HG02763 (cell line): Measurements from ENCODE around the gene MXI1.
"Not testable (repeated sequence)": the region's sequence is repeated elsewhere in the genome, so short reads cannot be mapped to it uniquely, and the experiment has no call there.

ENCODE experiments used
- ATAC-seq: cut with Tn5 transposase; IDR thresholded peaks from one replicate; pipeline ENCODE4 v1.9.1; 2021; ENCODE audit warnings: mild to moderate bottlenecking, moderate library complexity; ENCODE audit not compliant: unreplicated experiment

The MXI1 gene

DNA sequence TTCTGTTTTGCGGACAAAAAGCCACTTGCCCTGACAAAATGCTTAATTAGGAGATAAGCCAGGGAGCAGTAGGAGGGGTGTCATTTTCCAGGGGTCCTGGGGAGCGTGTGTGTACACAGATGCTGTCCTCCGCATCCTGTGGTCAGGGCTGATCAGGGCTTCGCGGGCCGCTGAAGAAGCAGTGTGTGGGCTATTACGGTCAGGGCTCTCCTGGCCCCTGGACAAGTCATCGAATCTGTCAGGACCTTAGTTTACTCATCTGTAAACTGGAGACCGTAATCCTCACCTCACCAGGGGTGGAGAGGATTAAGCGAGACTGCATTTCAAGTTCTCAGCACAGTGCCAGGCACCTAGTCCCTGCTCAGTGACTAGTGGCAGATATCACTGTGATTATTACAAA, 26.0 kb upstream of the MXI1 start:
- ATAC-seq, result no peak

DNA sequence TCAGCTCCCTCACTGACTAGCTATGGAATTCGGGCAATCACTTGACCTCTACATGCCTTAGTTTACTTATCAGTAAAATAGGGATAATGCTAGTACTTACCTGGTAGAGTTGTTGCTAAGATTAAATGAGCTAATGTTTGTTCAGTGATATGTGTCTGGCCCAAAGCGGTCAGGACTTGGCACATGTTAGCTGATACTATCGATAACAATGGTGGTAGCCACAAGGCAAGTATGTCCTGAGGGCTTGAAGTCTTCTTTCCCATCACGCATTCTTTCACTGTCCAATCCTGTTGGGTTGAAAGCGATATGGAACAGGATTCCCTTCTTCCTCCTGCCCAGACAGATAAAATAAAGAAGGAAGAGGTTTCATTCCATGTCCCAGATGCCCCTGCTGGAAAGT, 25.5 kb upstream of the MXI1 start:
- no peak for ATAC-seq

DNA sequence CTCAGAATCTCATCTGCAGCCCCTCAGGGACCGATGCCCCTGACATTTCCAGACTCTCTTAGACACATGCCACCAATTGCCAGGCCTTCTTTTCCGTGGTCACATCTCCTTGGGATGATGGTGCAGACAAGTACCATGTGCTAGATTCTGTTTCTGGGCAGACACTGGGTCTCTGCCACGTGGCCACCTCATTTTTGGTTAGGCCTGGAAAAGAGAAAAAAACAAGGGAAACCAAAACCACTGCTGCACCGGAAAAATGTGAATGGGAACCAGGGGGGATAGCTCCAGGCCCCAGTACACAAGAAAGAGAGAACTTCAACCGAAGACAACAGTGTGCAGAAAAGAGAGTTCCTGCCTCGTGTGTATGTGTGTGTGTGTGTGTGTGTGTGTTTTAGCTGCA, 23.0 kb upstream of the MXI1 start:
- ATAC-seq, result no peak

DNA sequence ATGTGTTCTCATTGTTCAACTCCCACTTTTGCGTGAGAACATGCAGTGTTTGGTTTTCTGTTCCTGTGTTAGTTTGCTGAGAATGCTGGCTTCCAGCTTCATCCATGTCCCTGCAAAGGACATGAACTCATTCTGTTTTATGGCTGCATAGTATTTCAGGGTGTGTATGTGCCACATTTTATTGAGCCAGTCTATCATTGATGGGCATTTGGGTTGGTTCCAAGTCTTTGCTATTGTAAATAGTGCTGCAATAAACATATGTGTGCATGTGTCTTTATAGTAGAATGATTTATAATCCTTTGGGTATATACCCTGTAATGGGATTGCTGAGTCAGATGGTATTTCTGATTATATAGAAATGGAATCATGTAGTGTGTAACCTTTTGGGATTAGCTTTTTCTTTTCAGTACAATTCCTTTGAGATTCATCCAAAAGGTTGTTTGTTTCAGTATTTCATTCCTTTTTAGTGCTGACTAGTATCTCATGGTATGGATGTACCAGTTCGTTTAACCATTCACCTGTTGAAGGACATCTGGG, 21.7 kb upstream of the MXI1 start:
- ATAC-seq, result not testable (repeated sequence)

DNA sequence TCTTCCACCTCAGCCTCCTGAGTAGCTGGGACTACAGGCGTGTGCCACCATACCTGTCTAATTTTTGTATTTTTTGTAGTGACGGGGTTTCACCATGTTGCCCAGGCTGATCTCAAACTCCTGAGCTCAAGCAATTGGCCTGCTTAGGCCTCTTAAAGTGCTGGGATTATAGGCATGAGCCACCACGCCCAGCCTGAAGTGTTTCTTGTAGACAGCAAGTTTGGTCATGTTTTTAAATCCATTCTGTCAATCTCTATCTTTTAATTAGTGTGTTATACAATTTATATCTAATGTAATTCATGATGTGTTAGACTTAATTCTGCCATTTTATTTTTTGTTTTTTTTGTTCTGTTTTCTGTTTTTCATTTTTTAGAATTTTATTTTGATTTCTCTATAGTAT, 17.2 kb upstream of the MXI1 start:
- ATAC-seq, result no peak

DNA sequence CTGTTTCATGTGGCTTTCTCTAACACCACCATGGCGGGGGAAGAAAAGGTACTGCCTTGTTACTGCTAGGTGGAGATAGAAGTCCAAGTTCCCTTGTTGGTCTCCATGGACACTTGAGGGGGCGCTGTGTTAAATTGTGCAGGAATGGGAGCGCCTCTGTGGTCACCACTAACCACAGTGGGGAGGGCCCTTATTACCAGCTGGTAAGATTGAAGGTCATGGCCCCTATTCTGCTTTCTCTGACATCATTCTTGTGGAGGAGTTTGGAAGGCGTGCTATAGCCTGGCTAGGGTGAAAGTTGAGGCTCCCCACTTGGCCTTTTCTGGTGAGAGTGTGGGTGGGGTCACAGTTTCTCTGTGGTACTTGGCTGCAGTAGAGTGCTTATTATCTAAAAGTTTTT, 14.9 kb upstream of the MXI1 start:
- peak; percentile 64 for ATAC-seq

DNA sequence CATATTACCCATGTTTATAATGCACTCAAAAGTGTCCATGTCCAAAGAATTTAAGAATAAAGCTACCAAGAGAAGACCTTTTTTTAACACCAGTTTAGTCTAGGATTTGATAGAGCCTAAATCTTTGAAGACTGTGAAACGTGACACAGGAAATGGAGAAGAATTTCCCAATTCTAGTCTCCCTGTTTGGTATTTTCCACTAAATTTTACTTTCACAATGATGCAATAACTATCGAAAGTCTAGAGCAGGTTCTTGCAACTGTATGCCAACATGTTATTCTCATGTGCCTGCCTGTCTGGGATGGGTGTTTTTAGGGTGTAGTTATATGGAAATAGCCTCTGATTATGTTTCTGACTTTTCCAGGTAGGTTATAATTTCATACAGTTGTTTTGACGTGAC, 6.9 kb upstream of the MXI1 start:
- ATAC-seq, result no peak

DNA sequence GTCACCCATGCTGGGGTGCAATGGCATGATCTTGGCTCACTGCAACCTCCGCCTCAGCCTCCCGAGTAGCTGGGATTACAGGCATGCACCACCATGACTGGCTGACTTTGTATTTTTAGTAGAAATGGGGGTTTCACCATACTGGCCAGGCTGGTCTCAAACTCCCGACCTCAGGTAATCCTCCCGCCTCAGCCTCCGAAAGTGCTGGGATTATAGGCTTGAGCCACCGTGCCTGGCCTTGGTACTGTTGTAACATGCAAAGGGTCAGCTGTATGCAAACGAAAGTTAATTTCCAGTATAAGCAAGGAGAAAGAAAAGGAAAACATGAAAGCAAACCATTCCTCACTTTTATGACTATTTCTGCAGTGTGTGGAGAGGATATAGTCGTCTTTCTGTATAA, 6.4 kb upstream of the MXI1 start:
- not testable (repeated sequence) for ATAC-seq

DNA sequence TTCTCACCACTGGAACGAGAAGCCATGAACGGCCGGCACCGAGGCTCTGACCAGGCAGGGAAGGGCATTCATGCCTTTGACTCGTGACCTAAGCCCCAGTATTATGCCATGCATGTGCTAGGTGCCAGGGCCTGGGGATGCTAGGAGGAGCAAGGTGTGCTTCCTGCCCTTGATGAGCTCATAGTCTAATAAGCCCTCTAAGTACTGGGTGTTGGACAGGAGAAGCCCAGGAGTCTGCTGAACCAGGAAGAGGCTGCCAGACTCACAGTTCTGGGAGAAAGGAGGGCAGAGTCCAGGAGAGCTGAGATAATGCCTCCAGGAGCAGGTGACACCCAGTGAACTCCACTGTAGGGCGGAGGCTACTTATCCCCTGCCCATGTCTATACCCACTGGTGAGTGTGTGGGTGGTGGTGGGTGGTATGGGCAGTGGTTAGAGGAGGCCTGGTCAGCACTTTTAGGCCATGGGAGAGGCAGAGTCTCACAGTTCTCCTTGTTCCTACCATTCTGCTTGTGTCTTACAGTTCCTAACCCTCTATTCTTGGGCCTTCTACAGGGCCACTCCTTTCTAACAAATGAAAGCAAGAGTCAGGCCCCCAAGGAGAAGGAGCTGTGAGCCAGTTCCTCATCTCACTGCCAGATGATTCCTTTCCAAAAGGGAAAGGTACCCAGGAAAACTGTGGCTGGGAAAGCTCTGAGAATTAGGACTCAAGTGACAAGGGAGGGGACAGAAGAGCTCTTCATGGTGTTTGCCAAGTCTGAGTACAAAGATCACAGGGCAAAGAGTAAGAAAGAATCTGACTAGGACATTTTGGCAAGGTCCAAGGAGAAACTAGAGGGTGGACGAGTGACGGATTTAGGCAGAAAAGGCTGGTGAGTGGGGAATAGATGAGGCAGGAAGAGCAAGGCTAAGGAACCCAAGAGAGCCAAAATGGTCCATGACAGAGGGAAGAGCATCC, 3.6 kb upstream of the MXI1 start:
- no peak for ATAC-seq

DNA sequence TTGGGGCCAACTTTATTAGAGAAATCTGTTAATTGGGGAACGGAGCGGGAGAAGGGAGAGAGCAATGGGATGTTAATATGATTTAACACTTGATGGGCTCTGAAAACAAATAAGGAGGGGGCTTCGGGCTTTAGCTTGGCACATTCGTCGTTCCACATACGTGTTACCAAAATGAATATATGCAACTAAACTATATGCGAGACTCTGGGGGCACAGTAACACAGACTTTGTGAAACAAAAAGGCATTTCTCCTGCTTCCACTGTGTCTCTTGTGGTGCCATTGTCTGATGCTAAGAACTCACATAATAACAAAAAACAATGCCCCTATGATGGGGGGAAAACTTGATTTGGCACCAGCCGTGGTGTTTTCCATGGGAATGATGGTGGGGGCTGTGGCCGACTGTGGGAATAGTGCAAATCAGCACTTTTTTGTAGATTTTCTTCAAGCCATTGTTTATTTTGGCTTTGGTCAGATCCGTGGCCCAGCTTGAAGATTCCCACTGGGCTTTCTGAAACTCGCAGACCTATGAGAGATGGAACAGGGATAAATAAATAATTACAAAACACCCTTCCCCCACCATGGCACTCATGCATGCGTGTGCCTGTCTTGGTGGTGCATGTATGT, 2.2 kb upstream of the MXI1 start:
- no peak for ATAC-seq

DNA sequence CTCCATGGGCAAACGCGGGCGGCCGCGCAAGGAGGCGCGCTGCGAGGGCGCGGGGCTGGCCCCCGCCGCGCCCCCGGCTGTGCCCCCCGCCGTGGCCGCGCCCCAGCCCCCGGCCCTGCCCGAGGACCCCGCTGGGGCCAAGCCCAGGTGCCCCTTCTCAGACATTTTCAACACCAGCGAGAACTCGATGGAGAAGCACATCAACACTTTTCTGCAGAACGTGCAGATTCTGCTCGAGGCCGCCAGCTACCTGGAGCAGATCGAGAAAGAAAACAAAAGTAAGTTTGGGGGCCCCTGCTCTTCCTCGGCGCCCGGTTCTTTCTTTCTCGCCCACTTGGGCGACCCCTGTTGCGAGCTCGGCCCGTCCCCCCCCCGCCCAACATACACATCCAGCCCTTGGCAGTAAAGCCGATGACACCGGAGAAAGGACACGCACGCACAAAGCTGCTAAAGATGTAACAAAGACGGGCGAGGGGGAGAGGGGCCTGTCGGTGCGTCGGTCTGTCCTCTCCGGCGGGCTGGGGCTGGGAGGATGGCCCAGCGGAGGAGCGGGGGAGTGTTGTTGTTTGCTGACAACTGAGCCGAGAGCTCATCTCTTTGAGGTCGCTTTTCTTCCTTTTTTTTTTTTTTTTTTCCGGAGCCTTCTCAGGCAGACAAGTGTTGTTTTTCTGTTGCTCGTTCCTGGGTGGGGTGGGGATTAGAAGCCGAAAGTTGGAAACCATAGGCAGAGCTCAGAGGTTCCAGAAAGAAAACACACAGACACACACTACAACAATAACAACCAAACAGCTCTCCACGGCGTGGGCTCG, 604 bp downstream of the MXI1 start:
- ATAC-seq, result no peak

DNA sequence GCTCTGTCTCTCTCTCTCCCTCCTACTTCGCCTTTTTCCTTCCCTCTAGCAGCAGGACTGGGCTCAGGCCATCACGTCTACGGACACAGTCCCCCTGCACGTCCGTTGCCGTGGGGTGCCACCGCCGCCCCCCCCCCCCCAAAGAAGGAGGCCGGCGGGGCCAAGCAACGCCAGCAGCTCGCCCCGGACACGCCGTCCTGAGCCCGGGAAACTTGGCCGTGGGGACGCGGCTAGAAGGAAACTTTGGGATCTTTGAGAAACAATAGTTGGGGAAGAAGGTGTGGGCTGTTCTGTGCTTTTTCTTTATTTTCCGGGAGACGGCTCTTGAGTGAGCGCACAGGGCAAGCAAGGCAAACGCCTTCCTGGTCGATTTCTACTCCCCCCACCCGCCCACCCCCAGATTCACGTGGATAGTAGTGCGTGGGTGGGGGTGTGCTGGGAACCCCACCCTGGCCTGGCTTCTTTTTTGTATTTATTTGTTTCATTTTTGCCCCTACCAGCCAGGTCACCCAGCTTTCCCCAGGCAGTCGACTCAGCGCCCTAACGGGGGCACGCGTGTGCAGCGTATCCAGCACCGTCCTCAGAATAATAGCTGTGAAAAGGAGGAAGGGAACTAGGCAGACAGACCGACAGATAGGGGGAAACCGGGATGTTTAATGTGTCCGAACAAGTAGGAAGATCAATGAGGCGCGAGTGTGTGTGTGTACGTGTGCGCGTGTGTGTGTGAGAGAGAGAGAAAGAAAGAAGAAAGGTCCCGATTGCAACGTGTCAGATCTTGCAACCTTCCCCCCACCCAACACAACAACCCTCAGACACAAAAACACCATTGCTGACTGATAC, 1.4 kb downstream of the MXI1 start:
- no peak for ATAC-seq

DNA sequence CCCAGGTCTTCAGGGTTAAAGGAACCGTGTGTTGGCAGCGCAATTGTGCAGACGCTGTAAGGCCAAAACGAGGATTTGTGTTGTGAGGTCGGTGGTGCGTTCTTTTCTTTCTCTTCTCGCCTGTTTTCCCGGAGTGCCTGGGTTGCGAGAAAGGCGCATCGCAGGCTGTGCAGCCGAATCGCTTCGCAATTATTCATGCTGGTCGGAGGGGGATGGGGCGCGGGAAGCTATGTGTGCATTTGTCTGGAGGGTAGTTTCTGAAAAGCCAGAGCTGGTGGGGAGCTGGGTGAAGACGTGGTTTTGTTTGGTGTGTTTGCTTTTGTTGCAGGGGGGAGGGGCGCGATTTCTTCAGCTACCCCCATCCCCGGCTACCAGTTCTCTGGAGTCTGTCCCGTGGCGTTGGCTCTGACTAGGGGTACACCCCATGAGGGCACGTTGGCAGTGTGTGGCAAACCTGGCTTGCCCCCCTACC, 2.1 kb downstream of the MXI1 start:
- no peak for ATAC-seq

DNA sequence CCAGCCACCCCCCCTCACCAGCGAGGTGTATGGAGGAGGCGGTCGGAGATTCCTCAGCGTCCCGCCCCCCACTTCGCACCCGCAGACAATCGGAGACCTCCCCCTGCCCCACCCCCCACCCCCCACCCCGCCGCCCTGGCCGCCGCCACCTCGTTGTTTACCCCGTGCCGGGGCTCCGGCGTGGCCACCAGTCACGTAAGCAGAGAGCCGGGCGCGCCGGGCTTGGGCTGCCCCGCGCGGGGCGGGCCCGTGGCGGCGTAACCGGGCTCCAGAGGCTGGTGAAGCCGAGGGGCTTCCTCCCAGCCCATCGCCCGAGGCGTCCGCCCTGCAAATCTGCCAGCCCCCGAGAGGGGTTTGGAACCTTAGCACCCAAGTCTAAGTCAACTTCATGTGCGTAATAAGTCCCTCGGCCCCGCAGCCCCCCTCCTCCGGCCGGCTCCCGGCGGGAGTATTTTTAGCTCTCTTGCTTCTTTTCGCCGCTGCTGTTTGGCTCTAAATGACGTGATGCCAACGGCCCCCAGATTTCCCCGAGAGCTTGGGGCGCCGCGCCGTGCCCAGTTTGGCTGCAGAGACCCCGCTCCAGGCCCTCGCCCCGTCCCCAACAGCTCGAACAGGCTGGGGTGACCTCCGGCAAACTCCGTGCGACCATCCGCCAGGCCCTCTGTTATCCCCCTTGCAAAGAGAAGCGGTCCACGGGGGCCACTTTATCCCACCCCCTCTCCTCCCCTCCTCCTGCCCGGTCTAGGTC, 2.7 kb downstream of the MXI1 start:
- no peak for ATAC-seq

DNA sequence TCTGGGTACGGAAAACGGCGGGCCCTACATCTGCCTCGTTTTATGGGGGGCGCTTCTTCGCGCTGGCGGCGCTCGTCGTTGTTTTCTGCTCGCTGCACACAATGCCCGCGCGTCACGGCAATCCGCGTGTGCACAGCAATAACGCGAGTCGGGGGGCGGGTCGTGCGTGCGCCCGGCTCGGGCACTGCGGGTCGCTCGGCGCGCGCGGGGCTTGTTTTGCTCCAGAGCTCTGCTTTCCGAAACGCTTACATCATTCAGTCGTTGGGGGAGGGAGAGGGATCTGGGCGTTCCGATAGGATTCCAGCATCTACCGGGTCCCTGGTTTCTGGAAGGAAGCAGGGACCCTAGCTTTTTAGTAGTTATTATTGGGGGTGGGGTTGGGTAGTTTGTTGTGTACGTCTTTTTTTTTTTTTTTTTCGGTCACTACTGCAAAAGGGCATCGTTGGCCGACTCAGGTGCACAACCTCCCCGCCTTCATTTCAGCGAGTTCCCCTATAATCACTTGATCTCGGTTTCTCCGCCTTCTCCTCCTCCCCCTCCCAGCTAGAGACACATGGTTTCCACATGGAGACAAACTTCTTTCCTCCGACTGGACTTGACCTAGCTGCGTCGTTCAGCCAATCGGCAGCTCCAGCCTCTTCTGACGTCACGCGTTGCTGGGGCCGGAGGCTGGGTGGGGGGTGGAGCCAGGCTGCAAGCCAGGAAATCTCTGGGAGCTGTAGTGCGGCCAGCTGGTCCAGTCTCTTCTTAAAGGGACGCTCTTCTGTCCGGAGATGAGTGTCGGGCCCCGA, 3.5 kb downstream of the MXI1 start:
- peak; percentile 74 for ATAC-seq

DNA sequence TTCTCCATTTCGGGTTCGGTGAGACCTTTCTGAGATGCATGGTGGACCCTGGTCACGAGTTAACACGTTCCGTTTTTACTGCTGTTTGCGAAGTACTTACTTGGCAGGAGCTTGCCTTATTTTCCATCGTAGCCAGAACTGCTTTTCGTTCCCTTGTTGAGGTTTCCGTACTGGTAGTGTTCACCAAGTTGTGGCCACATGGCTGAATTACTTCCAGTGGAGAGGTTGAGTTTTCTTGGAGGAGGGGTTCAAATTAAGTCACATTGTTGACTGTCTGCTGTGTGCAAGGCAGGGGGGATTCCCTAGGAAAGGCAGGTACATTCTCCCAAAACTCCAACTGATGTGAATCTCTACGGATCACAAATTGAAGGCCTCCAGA, 4.0 kb downstream of the MXI1 start:
- ATAC-seq, result no peak

DNA sequence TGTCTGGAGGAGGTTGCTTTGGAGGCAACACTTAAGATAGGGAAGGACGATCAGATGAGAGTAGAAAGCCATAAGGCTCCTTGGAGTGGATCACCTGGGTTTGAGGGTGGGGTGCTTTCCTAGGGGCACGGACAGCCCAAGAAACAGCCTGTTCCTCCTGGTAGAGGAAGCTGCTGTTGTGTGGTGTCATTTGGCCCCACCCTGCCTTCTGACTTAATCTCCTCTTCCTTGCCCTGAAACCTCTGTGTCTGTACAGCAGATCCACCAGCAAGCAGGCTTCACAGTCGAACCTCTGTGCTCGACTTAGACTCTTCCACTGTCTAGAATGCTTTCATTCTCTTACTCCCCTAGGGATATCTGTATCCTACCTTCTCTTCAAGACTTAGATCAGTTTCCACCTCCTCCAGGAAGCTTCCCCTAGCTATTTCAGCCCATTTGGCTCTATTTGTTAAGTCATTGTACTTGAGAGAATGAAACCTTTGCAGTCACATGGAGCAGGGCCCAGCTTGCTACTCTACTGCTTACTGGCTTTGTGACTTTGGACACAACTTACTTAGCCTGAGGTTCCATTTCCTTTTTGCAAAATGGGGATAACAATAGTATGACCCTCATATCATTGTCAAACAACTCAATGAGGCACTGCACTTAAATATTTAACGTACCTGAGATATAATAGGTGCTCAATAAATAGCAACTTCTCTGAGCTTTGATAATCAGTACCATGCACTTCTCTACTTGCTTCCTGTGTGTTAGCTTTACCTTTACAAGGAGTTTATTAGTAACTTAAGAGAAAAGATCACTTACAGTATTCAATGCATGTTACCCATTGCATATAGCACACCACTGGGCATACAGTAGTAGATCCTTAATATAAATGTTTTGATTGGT, 5.0 kb downstream of the MXI1 start:
- ATAC-seq, result no peak

DNA sequence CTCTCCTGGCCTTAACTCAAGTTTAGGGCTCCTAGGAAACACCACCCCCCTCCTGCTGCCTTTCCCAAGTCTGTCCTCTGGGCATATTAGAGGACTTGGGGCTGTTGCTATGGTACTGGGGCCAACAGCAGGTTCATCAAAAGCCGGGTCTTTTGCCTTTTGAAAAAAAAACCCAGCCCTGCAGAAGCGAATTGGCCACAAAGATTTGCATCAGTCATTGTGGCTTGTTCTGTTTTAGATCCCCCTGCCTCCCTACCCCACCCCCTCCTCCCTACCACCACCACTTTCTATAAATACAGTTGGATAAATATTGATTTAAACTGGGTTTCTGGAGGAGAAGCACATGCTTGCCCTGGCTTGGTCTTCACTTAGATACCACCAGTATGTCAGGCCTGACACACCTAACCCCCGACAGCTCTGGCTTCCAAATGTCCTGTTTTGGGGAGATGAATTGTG, 7.0 kb downstream of the MXI1 start:
- no peak for ATAC-seq
